Glutamatergic neuron (in vitro differentiated cells): ENCODE results near the gene CHMP3. TPM values are rescaled to one million over a fixed set of nuclear protein-coding genes. Genes with fewer than 3 reads are reported as not detected.
A peak's percentile ranks its signal among the peaks of the same experiment; 100 is the strongest.

Experiments
- DNase-seq: peaks from one replicate; pipeline ENCODE4 v3.0.0; 2022
- H3K27ac Mint-ChIP-seq: one replicate; pipeline ENCODE4 v1.8.0; 2020; ENCODE audit warnings: mild to moderate bottlenecking, mixed read lengths, inconsistent platforms; ENCODE audit not compliant: unreplicated experiment
- H3K27me3 Mint-ChIP-seq: one replicate; pipeline ENCODE4 v1.8.0; 2020; ENCODE audit warnings: mild to moderate bottlenecking, moderate library complexity, mixed read lengths, inconsistent platforms; ENCODE audit not compliant: unreplicated experiment
- H3K36me3 Mint-ChIP-seq: one replicate; pipeline ENCODE4 v1.8.0; 2020; ENCODE audit warnings: mild to moderate bottlenecking, mixed read lengths, inconsistent platforms; ENCODE audit not compliant: unreplicated experiment
- H3K4me1 Mint-ChIP-seq: one replicate; pipeline ENCODE4 v1.8.0; 2020; ENCODE audit warnings: mild to moderate bottlenecking, low read depth, mixed read lengths, inconsistent platforms; ENCODE audit not compliant: unreplicated experiment
- H3K4me3 Mint-ChIP-seq: one replicate; pipeline ENCODE4 v1.8.0; 2020; ENCODE audit warnings: mild to moderate bottlenecking, mixed read lengths, inconsistent platforms; ENCODE audit not compliant: unreplicated experiment
- H3K9me3 Mint-ChIP-seq: one replicate; pipeline ENCODE4 v1.8.0; 2020; ENCODE audit warnings: mild to moderate bottlenecking, moderate library complexity, mixed read lengths, inconsistent platforms; ENCODE audit not compliant: unreplicated experiment
- CTCF ChIP-seq: fragments of 200-600 bp; sonication (generic); IDR thresholded peaks from one replicate; pipeline ENCODE4 v1.5.0; 2021; ENCODE audit not compliant: partially characterized antibody, unreplicated experiment
- total RNA-seq: library from RNA; stranded (reverse); fragmentation: NEBNext Ultra II Directional; extraction: Animal tissue kit (Norgen Biotek cat#: 25700); gene quantifications from one replicate; pipeline ENCODE4 v1.2.1, GENCODE V29; 2021; ENCODE audit not compliant: unreplicated experiment

CHMP3 gene
- total RNA-seq, 1 donor from 2014 or later = 68.4 TPM

GRCh38 chr2:86521922-86522321, 41.3 kb downstream of the CHMP3 start:
- H3K27ac Mint-ChIP-seq = no peak overlapping the region
- H3K4me3 Mint-ChIP-seq = no peak overlapping the region
- no peak for TF ChIP-seq CTCF
- no peak for DNase-seq
- no peaks in the 10 kb centered on the region for H3K27me3 Mint-ChIP-seq
- H3K36me3 Mint-ChIP-seq = peaks cover 6% of the 10 kb centered on the region
- H3K9me3 Mint-ChIP-seq = no peaks in the 10 kb centered on the region
- no peaks in the 10 kb centered on the region for H3K4me1 Mint-ChIP-seq

- no peak for DNase-seq
- Mint-ChIP-seq H3K4me1 (no peaks in the 10 kb centered on the region), H3K9me3 (no peaks in the 10 kb centered on the region), H3K27me3 (no peaks in the 10 kb centered on the region), H3K27ac (no peak overlapping the region), H3K4me3 (no peak overlapping the region), H3K36me3 (peaks cover 6% of the 10 kb centered on the region)
- TF ChIP-seq CTCF = peak; percentile 38
Measured at GRCh38 chr2:86520153-86520552, 43.1 kb downstream of the CHMP3 start.

GRCh38 chr2:86519349-86519748, 43.9 kb downstream of the CHMP3 start:
- no peak for TF ChIP-seq CTCF
- Mint-ChIP-seq H3K27ac (no peak overlapping the region), H3K4me1 (no peaks in the 10 kb centered on the region), H3K9me3 (no peaks in the 10 kb centered on the region), H3K27me3 (no peaks in the 10 kb centered on the region), H3K36me3 (peaks cover 6% of the 10 kb centered on the region), H3K4me3 (no peak overlapping the region)
- DNase-seq = no peak

GRCh38 chr2:86518481-86518880, 44.8 kb downstream of the CHMP3 start:
- no peak for DNase-seq
- H3K4me1 Mint-ChIP-seq = no peaks in the 10 kb centered on the region
- H3K27ac Mint-ChIP-seq = no peak overlapping the region
- no peak for TF ChIP-seq CTCF
- no peaks in the 10 kb centered on the region for H3K9me3 Mint-ChIP-seq
- H3K4me3 Mint-ChIP-seq = no peak overlapping the region
- H3K27me3 Mint-ChIP-seq = no peaks in the 10 kb centered on the region
- peaks cover 6% of the 10 kb centered on the region for H3K36me3 Mint-ChIP-seq

GRCh38 chr2:86513948-86514660, 49.1 kb downstream of the CHMP3 start:
- no peaks in the 10 kb centered on the region for H3K4me1 Mint-ChIP-seq
- no peak overlapping the region for H3K4me3 Mint-ChIP-seq
- peaks cover 2% of the 10 kb centered on the region for H3K9me3 Mint-ChIP-seq
- DNase-seq = no peak
- H3K36me3 Mint-ChIP-seq = peaks cover 10% of the 10 kb centered on the region
- no peak for TF ChIP-seq CTCF
- H3K27me3 Mint-ChIP-seq = no peaks in the 10 kb centered on the region
- H3K27ac Mint-ChIP-seq = no peak overlapping the region
